Activated CD4-positive, alpha-beta T cell treated with anti-CD3 and anti-CD28 coated beads, Interleukin-2, Interleukin-6, amounts not matched to agents 100 ng/mL and 50 ng/mL, durations not matched to agents 16 hours and 8 hours (primary cell): Measurements from ENCODE around the gene USP10.
"Not testable (repeated sequence)": the region's sequence is repeated elsewhere in the genome, so short reads cannot be mapped to it uniquely, and the experiment has no call there.

Source experiments
- DNase-seq: peaks from one replicate; pipeline ENCODE4 v3.0.0-alpha.2; 2020

The USP10 gene

DNA sequence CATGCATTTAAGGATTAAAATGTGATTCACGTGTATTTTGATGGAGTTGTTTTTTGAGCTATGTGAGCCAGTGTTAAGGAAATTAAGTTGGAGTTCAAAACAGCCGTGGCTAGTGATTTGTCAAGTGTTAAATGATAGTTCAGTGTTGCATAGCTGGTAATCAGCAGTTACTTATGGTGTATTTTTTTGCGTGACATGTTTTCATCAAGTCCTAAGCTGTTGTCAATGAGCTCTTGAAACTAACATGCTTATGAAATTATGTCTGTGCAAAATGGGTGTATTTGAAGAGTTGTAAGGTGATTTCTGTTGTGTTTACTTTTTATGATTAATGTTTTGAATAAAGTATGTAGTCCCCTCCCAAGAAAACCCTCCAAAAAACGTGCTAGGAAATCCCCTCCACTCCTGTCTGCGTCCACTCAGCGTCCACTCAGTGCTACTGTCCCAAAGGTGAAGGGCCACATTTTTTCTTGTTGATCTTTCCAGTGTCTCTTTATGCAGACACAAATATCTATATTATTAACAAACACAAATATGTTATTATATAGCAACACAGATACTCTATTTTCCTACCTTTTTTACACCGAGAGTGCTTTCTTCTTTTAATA lies 30.0 kb downstream of the USP10 start:
- no peak for DNase-seq

GRCh38 chr16:84730406-84731106 lies 30.8 kb downstream of the USP10 start:
- DNase-seq: peak; percentile 54

GRCh38 chr16:84732332-84732673 lies 32.5 kb downstream of the USP10 start:
- DNase-seq: not testable (repeated sequence)

DNA sequence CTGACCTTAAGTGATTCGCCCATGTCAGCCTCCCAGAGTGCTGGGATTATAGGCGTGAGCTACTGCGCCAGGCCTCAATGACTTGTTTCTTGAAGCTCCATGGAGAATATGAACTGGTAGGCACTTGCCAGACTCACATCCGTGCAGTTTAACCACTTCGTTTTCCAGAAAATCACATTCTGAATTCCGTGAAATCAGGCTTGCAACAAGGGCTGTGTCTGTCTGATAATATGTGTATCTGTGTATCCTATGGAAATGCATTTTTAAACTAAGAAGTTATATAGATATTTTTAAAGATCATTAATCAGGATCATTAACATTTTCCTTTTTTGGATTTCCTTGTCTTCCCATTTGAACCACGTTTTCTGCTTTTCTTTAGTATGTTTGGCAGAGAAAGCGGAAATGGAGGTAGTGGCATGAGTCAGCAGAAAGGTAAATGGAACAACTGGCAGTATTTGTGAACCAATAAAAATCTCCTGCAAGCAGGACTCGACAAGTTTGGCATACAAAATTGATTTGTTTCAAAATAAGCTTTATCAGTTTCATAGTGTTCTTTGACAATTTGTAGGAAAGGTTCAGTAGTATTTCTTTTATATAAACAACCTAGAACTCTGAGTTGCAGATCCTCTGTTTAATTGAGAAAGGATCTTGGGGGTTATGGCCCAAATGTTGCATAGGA lies 33.0 kb downstream of the USP10 start:
- DNase-seq: no peak

- DNase-seq: peak; percentile 40
Measured at GRCh38 chr16:84735849-84736586, 36.2 kb downstream of the USP10 start.

- DNase-seq: no peak
Measured at GRCh38 chr16:84737192-84738011, 37.6 kb downstream of the USP10 start.

DNA sequence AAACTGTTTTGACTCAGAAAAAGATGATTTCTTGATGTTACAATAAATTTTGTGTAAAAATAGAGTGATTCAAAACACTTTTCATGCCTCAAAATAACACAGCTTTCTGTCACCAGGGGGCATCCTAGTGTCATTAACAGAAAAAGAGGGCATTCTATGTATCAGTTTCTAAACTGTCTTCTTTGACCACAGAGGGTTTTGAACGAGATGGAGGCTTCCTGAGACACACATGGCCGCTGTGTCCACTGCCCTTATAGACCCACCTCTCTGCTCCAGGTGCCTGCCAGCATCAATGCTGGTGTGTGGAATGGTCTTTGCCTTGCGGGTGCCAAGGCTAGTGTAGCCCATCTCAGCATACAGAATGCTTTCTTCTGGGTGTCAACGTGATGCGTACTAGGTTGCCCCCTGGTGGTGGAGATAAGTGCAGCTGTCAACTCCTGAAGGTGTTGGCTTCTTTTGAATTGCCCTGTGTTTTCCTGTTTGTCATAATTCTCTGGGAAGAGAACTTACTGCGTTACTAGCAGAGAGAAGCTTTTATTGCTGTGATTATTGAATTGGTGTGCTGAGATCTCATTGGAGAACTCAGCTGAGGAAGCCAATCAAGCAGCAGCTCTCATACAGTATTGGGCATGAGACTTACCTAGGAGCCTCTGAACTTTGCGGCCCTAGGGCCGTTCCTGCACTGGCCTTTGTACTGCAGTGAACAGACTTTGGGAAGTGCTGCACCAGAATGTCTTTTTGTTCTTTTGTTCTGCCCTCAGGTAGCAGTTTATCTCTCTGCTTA lies 38.6 kb downstream of the USP10 start:
- peak; percentile 85 for DNase-seq

GRCh38 chr16:84739349-84740124 lies 39.7 kb downstream of the USP10 start:
- peak; percentile 28 for DNase-seq

DNA sequence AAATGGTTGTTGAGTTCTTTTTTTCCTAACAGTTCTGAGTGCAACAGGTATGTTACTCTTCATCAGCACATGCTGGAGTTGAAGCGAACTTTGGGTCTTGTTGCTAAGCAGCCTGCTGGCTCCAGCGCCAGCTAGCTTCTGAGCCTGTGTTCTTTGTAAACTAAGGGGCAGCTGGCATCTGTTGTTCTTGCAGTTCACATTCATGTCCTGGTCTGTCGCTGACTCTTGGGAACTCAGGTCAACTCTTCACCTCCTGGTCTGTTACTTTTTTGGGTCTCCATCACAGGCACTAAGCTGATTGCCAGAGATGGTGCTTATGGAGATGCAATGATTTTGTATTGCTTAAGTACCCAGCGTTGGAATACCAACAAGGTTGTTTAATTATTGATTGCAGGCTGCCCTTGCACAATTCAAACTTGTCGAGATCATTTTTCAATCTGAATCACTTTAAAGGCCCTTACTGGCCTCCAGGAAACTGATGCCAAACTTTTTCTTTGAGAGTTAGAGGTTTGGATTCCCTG lies 40.9 kb downstream of the USP10 start:
- DNase-seq: no peak

GRCh38 chr16:84741340-84741830 lies 41.6 kb downstream of the USP10 start:
- DNase-seq: peak; percentile 50

GRCh38 chr16:84742641-84743092 lies 42.9 kb downstream of the USP10 start:
- no peak for DNase-seq

- no peak for DNase-seq
Measured at GRCh38 chr16:84746231-84746630, 46.4 kb downstream of the USP10 start.

GRCh38 chr16:84746875-84747274 lies 47.1 kb downstream of the USP10 start:
- DNase-seq: no peak

- not testable (repeated sequence) for DNase-seq
Measured at GRCh38 chr16:84748247-84748646, 48.4 kb downstream of the USP10 start.

GRCh38 chr16:84749072-84749471 lies 49.3 kb downstream of the USP10 start:
- no peak for DNase-seq

DNA sequence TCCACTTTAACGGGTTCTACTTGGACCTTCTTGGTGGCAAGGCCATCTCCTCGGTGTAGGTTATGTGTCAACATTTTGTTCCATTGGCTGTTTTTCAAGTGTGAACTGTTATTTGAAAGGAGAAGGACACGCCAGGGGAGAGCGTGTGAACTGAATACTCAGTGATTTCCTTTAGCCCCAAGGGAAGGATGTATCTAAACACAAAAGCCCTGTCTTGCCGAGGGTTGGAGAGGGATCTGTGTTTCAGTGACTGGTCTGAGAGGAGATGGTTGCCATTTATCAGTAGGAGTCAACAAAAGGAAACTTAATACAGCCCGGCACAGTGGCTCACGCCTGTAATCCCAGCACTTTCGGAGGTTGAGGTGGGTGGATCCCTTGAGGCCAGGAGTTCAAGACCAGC lies 50.0 kb downstream of the USP10 start:
- DNase-seq: no peak

DNA sequence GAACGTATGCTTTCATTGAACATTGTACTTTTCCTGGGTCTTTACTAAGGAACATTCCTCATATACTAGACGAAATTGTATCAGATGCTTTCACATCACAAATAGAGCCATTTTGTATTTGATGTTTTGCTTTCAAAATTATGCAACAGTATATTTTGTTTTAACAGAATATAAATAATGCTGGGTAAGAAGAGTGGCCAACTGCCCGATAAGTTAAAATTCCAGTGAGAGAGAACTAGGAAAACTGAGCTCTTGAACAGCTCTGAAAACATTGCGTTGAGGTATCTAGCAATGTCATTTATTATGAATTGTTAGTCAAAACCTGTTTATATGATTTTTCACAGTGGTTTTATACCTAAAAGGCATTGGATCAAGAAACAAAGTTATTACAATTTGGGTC lies 50.8 kb downstream of the USP10 start:
- DNase-seq: no peak

GRCh38 chr16:84751241-84751640 lies 51.4 kb downstream of the USP10 start:
- no peak for DNase-seq

DNA sequence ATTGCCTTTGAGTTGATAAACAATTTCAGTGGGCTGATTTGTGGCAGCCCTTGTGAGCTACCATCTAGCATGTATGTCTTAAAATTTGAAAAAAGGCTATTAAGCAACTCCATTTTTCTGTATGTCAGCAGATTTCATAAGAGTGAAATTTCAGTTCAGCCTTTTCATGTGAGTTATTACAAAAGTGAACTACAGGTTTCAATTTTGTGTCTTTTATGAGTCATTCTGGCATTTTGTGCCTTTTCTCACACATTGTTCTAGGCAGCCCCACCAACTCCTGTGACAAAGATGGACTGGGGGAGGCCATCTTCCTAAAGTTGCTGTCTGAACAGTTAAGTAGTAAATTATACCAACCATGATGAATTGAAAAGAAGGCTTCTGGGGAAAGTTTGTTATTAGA lies 52.1 kb downstream of the USP10 start:
- peak; percentile 84 for DNase-seq

DNA sequence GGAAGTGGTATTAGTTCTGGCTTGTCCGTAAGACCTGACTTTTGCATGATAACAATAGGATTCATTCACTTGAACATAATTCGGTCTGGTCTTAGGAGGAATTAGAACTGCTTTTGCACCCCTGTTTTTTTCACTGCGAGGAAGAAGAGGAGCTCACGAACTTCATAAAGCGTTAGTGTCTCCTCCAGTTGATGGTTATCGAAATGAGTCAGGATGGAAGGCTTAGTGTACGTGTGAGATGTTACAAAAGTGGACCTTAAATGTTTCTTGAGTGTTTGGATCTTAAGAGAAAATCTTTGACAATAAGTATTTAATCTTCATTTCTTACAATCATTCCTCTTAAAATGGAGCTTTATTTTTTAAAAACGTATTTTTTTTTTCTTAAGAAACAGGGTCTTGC lies 52.8 kb downstream of the USP10 start:
- DNase-seq: peak; percentile 64
